GM18517 (cell line): ENCODE measurements around the gene GPR139.

Experiments used
- ATAC-seq: cut with Tn5 transposase; IDR thresholded peaks from one replicate; pipeline ENCODE4 v1.9.1; 2021; ENCODE audit warnings: mild to moderate bottlenecking, moderate library complexity; ENCODE audit not compliant: unreplicated experiment

Gene GPR139

GRCh38 chr16:20056436-20056835 lies 17.3 kb downstream of the GPR139 start:
- no peak for ATAC-seq

DNA sequence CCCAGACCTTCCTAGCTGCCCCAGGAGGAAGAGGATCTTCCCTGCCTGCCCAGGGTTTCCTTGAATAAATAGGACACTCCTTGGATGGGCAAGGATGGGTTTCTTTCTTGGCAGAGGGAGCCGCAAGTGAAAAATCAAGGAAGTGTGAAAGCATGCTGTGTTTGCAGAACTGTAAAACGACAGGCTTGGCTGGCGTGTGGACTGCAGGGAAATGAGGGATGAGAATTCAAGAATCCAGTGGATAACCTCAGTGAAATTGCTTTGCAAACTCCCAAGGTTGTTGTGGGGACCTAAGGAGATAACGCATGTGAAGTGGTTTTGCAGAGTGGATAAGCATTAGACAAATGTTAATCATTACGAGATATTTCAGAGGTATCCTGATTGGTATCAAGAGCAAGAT lies 20.4 kb downstream of the GPR139 start:
- ATAC-seq = no peak

- ATAC-seq = no peak
Observed at GRCh38 chr16:20051611-20052010, 22.1 kb downstream of the GPR139 start.

DNA sequence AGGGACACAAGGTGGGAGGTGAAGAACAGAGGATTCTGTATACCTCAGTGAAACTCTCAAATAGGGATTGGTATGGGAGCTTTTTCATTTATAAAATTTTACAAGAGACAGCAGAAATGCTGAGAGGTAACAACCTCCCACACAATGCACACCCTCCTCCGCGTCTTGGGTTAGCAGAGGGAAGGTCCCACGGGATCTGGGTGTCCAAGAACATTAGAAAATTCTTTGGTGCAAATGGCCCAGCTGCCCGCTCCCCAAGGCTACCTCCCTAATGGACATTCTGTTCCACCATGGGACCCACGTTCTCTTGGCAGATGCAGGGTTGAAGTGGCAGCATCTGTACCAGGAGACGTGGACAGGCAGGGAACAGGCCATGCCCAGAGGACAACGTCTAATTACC lies 22.5 kb downstream of the GPR139 start:
- no peak for ATAC-seq

DNA sequence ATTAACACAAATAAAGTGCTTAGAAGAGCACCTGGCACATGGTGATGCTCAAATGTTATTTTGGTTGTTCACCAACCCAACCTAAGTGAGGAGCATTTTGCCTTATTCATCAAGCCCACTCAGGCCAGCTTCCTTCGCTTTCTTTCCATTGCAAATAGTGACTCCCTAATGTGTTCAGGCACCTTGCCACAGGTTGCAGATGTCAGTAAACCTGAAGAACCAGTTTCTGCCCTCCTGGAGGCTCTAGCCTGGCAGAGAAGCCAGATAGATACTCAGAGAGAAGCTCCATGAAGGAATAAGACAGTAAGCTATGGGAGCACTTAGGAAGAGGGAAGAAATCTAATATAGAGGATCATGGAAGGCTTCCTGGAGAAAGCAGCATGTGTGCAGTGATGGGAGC lies 23.9 kb downstream of the GPR139 start:
- ATAC-seq = no peak

- no peak for ATAC-seq
Observed at GRCh38 chr16:20045886-20046285, 27.8 kb downstream of the GPR139 start.

GRCh38 chr16:20042848-20043247 lies 30.8 kb downstream of the GPR139 start:
- no peak for ATAC-seq

GRCh38 chr16:20041924-20042596 lies 31.6 kb downstream of the GPR139 start:
- ATAC-seq = no peak

GRCh38 chr16:20040011-20040410 lies 33.7 kb downstream of the GPR139 start:
- ATAC-seq = no peak

- no peak for ATAC-seq
Observed at GRCh38 chr16:20029611-20030010, 44.1 kb downstream of the GPR139 start.

GRCh38 chr16:20026361-20027072 lies 47.2 kb downstream of the GPR139 start:
- ATAC-seq = no peak

GRCh38 chr16:20023190-20023589 lies 50.5 kb downstream of the GPR139 start:
- ATAC-seq = no peak

DNA sequence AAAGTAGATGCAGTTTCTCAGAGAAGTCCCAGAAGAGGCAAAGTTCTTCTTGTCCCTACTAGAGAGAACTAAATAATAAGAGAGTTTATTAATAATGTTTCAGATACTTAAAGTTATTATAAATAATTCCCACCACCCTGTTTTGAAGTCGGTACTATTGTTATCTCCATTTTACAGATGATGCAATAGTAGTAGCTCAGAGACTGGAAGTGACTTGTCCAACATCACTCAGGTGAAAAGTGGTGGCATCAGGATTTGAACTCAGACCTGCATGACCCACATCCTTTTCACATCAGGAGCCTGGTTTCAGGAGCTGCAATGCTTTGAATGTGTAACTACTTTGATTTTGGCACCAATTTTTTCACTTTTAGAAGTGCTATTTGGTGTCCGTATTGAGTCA lies 52.7 kb downstream of the GPR139 start:
- ATAC-seq = no peak

DNA sequence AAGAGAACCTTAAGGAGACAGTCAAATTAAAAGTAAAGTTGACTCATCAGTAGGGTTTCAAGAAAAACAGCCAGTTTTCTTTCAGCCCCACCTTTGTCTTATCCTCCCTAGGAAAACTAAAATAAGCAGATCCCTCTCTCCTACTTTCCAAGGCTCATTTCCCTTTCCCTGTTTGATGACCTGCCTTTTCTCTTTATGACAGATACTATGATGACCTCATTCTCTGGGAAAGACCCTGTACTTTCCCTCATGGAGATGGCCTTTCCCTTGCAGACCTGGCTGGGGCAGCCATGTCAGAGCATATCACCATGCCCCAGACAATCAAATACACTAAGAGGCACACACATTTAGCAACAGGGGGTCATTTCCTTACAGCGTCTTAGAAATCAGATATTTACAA lies 53.6 kb downstream of the GPR139 start:
- ATAC-seq = no peak

DNA sequence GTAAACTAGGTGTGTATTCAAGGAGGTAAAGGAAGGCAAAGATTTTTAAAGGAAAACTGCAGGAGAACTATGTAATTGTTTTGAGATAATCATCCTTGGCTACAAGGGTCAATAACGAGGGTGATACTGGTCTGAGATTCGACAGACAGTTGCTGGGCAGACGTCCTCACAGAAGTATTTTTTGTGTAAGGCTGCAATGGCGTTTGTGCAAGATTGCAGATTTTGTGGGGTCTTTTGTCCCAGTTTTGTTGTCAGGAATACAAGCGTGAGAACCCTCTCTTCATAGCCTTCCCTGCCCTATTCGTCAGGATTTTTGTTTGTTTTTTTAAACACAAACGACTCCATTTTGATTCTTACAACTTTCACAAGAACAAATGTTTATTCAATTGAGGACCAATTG lies 57.5 kb downstream of the GPR139 start:
- no peak for ATAC-seq

DNA sequence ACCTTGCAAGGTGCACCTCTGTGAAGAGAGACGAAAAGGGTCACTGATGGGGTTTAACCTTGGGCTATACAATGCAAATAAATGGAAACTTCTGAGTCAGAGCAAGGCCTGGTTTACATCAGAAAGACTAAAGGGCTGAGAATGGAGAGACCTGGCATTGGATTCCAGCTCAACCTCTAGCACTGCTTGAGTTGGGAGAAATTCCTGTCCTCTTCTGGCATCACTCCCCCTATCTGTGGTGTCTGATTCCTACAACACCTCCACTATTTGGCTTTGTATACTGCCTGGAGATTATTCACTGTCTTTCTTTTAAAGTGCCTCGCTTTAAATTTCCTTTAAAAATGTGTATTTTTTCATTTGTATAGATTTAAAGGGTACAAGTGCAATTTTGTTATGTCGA lies 68.8 kb downstream of the GPR139 start:
- no peak for ATAC-seq

DNA sequence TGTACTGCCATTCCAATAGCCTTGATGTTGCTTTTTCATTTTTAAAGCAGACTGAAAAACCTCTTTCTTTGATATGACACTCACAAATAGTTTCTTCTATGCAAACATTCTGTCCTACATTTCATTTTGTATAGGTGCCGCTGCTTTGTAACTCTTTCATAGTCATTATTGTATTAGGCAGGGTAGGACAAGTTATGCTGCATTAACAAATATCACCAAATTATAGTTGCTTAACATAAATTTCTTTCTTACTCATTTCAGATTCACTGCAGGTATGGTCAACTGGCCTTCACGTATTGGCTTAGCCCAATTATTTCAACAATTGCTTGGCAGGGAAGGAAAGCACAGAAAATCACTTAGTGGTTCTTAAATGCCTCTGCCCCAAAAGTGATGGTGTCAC lies 70.8 kb downstream of the GPR139 start:
- no peak for ATAC-seq

DNA sequence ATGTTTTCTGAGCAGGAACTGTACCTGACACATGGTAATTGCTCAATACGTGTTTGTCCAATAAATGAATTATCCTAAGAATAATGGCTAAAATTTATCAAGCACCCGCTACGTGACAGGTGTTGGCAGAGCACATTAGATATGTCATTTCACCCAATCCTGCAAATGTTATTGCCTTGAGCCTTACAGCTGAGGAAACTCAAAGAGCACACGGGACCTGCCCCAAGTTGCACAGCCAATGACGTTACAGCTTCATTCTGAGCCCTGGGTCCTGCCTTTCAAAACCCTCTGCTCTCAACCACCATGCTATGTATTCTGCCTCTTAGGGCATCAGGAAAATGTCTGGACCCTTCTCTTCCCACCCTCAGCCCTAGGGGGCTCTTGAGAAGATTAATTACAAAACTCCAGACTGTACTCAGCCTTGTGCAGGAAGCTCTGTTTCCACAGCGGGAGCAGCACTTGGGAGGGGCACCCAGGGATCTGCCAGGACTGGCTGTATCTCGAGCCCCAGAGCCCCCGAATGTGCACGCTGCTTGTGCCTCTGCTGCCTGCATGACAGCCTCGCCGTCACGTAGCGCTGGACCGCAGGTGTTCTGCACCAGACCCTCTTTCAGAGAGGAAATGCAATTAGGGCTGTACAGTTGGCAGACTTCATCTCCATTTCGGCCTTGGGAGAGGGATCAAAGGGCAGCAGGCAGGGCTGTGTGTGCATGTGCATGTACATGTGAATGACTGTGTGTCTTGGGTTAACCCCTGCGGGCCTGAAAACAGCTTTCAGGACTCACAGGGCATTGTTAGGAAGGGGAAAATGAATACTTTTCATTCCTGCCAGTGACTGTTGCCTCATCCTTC lies 71.6 kb downstream of the GPR139 start:
- ATAC-seq = no peak

DNA sequence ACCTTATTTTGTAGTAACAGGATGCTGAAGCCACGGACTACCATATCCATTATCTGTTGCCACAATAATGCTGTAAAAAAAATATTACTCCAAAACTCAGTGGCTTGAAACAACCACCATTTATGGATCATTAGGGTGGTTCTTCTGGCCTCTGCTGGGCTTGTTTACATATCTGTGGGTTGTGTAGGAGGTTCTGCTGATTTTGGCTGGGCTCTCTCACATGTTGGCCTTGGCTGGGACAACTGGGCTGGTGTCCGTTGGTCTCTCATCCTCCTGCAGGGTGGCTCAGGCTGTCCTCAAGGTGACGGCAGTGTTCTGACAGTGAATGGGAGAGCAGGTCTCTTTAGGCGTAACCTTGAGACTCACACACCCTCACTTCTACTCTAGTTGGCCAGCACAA lies 76.0 kb downstream of the GPR139 start:
- no peak for ATAC-seq

DNA sequence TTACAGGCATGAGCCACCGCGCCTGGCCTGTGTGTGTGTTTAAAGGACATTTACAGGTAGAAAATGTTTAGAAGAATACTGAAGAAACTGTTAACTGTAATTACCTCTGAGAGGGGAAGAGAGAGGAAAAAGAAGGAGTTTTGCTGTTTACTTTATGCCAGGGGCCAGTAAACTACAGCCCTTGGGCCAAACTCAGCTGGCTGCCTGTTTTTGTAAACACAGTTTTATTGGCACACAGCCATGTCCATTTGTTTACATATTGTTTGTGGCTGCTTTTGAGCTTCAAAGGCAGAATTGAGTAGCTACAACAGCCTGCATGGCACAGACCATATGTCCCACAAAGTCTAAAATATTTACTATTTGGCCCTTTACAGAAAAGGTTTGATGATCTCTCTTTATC lies 76.4 kb downstream of the GPR139 start:
- ATAC-seq = no peak

- no peak for ATAC-seq
Observed at GRCh38 chr16:19994466-19995170, 79.1 kb downstream of the GPR139 start.
